Prostate gland (tissue), 2 donors: ENCODE data around the gene ATP7A. TPM values are rescaled to one million over a fixed set of nuclear protein-coding genes. Genes with fewer than 3 reads are reported as not detected.
"Not testable (repeated sequence)": the region's sequence is repeated elsewhere in the genome, so short reads cannot be mapped to it uniquely, and the experiment has no call there.

Experiments used
- DNase-seq: peaks from one replicate; pipeline ENCODE4 v3.0.0-alpha.2; 2019; ENCODE audit warnings: low spot score
- H3K27ac ChIP-seq, 2 donors: fragments of 200-600 bp; sonication (generic); 2 replicates each; pipeline ENCODE4 v1.5.1; 2017 to 2019
- H3K27me3 ChIP-seq: fragments of 200-600 bp; sonication (generic); replicated peaks from 2 replicates; pipeline ENCODE4 v1.5.1; 2019; ENCODE audit not compliant: insufficient read depth
- H3K36me3 ChIP-seq, 2 donors: fragments of 200-600 bp; sonication (generic); 1 replicate in 1 of 2; 2 replicates in 1 of 2; pipeline versions ENCODE4 v1.5.1 to v1.8.1; 2017 to 2019
- H3K4me1 ChIP-seq: fragments of 200-600 bp; sonication (generic); replicated peaks from 2 replicates; pipeline ENCODE4 v1.5.1; 2019
- H3K4me3 ChIP-seq, 2 donors: fragments of 200-600 bp; sonication (generic); 2 replicates each; pipeline ENCODE4 v1.5.1; 2017 to 2019
- H3K9me3 ChIP-seq: fragments of 200-600 bp; sonication (generic); 2 replicates; pipeline ENCODE4 v1.5.1; 2017
- POLR2A ChIP-seq: fragments of 450-650 bp; IDR thresholded peaks from one replicate; pipeline ENCODE4 v1.6.1; 2016; ENCODE audit warnings: antibody characterized with exemption, mild to moderate bottlenecking
- POLR2AphosphoS5 ChIP-seq: sonication (generic); formaldehyde crosslinking; IDR thresholded peaks from one replicate; pipeline ENCODE4 v1.6.1; 2017; ENCODE audit warnings: antibody characterized with exemption
- whole genome bisulfite sequencing: methylation state at CpG from one replicate; pipeline ENCODE4 v1.1.5; 2018; 5-methylcytosine and 5-hydroxymethylcytosine counted together
- intact Hi-C: fragments of 100-400 bp; cut with DNase I; formaldehyde crosslinking; loops from one replicate; pipeline ENCODE4 v1.14.2; 2022
- small RNA-seq, 2 donors: library from RNA; depleted of rRNA; stranded (forward); fragments of <200 nt; gene quantifications; one replicate each; pipeline ENCODE3, GENCODE V24; 2016
- total RNA-seq, 2 donors: library from RNA; depleted of rRNA; stranded (reverse); fragments of >200 nt; gene quantifications; one replicate each; pipeline ENCODE4 v1.1.0, GENCODE V29; 2016
- TF ChIP-seq, protein P1 (sequence below), 4 experiments: fragments of 200-600 bp in 2 of 4; fragments of 450-650 bp in 2 of 4; sonication (generic) in 2 of 4; IDR thresholded peaks; 1 replicate in 3 of 4; 2 replicates in 1 of 4; pipeline ENCODE4 v1.5.1; 2016 to 2019; ENCODE audit warnings: antibody characterized with exemption in 4 of 4, mild to moderate bottlenecking in 2 of 4, moderate library complexity in 2 of 4

ATP7A gene
- total RNA-seq, 2 donors from 2014 or later: 9.8 to 15.1 TPM

DNA sequence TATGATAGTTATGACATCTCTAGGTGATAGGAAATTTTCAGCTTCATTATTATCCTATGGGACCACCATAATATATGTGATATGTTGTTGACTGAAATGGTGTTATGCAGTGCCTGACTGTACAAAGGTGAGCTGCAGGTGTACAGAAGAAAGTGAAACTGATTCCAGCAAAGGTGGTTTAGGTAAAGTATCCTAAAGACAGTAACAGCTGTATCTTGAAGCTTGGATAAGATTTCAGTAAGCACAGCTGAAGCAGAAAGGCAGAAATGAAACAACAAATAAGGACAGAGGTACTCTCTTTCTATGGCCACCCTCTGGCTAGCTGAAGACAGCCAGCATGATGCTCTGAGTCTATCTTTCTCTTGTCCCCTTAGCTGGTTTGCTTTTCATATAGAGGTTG is 163.6 kb downstream of the ATP7A start:
- Histone ChIP-seq H3K4me1 (no peaks in the 10 kb centered on the region), H3K4me3 (no peak overlapping the region), H3K27me3 (no peaks in the 10 kb centered on the region), H3K9me3 (no peaks in the 10 kb centered on the region), H3K36me3 (no peaks in the 10 kb centered on the region), H3K27ac (no peak overlapping the region)
- TF ChIP-seq, protein P1, sequence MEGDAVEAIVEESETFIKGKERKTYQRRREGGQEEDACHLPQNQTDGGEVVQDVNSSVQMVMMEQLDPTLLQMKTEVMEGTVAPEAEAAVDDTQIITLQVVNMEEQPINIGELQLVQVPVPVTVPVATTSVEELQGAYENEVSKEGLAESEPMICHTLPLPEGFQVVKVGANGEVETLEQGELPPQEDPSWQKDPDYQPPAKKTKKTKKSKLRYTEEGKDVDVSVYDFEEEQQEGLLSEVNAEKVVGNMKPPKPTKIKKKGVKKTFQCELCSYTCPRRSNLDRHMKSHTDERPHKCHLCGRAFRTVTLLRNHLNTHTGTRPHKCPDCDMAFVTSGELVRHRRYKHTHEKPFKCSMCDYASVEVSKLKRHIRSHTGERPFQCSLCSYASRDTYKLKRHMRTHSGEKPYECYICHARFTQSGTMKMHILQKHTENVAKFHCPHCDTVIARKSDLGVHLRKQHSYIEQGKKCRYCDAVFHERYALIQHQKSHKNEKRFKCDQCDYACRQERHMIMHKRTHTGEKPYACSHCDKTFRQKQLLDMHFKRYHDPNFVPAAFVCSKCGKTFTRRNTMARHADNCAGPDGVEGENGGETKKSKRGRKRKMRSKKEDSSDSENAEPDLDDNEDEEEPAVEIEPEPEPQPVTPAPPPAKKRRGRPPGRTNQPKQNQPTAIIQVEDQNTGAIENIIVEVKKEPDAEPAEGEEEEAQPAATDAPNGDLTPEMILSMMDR (IDR thresholded peaks at IDR 0.05): no peak
- TF ChIP-seq POLR2AphosphoS5 (no peak), POLR2A (no peak)
- no peak for DNase-seq
- intact Hi-C loops: no loop called here

DNA sequence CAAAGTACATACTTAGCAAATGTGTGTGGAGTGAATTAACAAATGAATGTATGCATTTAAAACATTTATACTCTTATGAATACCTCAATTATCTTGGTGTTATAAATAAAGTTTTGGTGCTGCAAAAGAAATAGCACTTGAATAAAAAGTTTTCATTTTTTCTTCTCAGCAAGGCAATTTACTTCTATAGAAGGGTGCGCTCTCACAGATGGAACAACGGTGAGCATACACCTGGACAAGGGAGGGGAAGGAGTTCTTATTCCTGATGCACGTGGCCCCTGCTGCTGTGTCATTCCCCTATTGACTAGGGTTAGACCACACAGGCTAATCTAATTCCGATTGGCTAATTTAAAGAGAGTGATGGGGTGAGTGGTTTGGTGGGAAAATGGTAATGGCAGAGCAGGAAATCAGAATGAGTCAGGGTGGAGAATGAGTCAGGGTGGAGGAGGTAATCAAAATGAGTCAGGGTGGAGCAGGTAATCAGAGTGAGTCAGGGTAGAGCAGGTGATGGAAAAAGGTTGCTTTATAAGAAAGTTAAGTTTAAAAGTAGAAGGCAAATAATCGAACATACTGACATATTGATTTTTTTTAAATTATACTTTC is 165.4 kb downstream of the ATP7A start:
- no peaks in the 10 kb centered on the region for H3K4me1 ChIP-seq
- no peak for DNase-seq
- no peaks in the 10 kb centered on the region for H3K36me3 ChIP-seq
- no peaks in the 10 kb centered on the region for H3K9me3 ChIP-seq
- H3K4me3 ChIP-seq: no peak overlapping the region
- no peak overlapping the region for H3K27ac ChIP-seq
- no peaks in the 10 kb centered on the region for H3K27me3 ChIP-seq
- WGBS: 90% methylated on average over 5 of the region's 5 CpGs
- intact Hi-C loops: no loop called here
- no peak for TF ChIP-seq POLR2A

DNA sequence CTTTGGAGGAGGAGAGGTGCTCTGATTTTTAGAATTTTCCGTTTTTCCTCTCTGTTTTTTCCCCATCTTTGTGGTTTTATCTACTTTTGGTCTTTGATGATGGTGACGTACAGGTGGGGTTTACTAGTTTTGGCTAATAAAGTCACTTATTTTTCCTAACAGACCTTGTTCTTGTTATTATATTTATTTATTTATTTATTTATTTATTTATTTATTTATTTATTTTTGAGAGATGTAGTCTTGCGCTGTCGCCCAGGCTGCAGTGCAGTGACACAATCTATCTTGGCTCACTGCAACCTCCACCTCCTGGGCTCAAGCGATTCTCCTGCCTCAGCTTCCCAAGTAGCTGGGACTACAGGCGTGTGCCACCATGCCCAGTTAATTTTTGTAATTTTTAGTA is 170.9 kb downstream of the ATP7A start:
- H3K4me1 ChIP-seq, H3K4me3 ChIP-seq, H3K36me3 ChIP-seq, H3K9me3 ChIP-seq, intact Hi-C loops, DNase-seq, H3K27ac ChIP-seq, H3K27me3 ChIP-seq: not testable (repeated sequence)
- WGBS: 93% methylated on average over 6 of the region's 6 CpGs

DNA sequence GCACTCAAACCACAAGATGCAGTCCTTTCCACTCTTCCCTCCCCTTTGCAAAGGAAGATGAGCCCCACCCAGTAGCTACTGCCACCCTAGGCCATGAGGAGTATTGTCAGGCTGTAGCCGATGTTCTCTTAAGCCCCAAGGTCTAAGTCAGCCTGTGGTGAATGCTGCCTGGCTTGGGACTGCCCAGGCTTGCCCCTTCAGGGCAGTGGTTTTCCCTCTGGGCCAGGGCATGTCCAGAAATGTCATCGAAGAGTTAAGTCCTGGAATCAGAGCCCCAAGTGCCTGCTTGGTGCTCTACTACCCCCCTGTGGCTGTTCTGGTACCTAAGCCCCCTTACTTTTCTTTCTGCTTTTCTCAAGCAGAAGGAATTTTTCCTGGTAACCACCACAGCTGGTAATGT is 181.8 kb downstream of the ATP7A start:
- H3K4me3 ChIP-seq: no peak overlapping the region
- intact Hi-C loops: no loop called here
- no peaks in the 10 kb centered on the region for H3K9me3 ChIP-seq
- H3K36me3 ChIP-seq: no peaks in the 10 kb centered on the region
- no peak for DNase-seq
- WGBS: 15% methylated on average over 2 of the region's 2 CpGs
- H3K27ac ChIP-seq: no peak overlapping the region
- no peaks in the 10 kb centered on the region for H3K27me3 ChIP-seq
- no peaks in the 10 kb centered on the region for H3K4me1 ChIP-seq
- TF ChIP-seq POLR2A: no peak
- no peak for TF ChIP-seq POLR2AphosphoS5
- TF ChIP-seq, protein P1 (IDR thresholded peaks at IDR 0.05): no peak

DNA sequence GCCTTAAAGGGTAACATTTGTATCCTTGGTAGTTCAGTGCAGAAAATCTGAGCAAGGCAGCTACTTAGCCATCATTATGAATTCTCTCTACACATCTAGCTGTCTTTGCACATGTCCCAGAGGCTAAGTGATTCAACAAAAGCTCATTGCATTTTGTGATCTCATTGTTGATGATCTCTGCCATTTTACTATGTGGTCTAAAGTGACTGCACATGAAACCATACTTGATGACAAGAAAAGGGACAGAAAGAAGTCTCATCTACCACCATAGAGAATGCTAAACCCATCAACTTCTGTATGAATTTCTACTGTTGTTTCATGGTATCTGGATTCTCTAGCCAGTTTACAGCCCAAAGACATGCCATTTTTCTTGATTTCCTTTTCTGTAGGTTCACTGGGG is 187.6 kb downstream of the ATP7A start:
- Histone ChIP-seq H3K27ac (no peak overlapping the region), H3K9me3 (no peaks in the 10 kb centered on the region), H3K4me3 (no peak overlapping the region), H3K4me1 (no peaks in the 10 kb centered on the region), H3K27me3 (no peaks in the 10 kb centered on the region), H3K36me3 (no peaks in the 10 kb centered on the region)
- no peak for DNase-seq
- intact Hi-C loops: no loop called here
- TF ChIP-seq, protein P1 (IDR thresholded peaks at IDR 0.05): no peak
- TF ChIP-seq POLR2AphosphoS5 (no peak), POLR2A (no peak)

Small RNA genes within 50 kb of the gene (small RNA-seq; reads per million reads assigned to genes)
- gene RN7SL460P: 0 reads per million in 2 donors

Other genes starting within 250 kb of the ATP7A start
- gene ATRX, start 124.5 kb upstream of the ATP7A start, total RNA-seq: 100 to 1,000 TPM in 1 of 2 donors, 10 to 100 TPM in 1; 49.3 to 110 TPM
- 10 to 100 TPM; 37.1 to 79.4 TPM for gene MAGT1, start 15.3 kb upstream of the ATP7A start, total RNA-seq
- gene COX7B, start 11.2 kb upstream of the ATP7A start, total RNA-seq: 100 to 1,000 TPM; 203 to 374 TPM
- gene PGAM4, start 58.9 kb downstream of the ATP7A start, total RNA-seq: not detected
- 100 to 1,000 TPM; 120 to 146 TPM for gene PGK1, start 193.6 kb downstream of the ATP7A start, total RNA-seq
- 10 to 100 TPM; 27.0 to 37.4 TPM for gene TAF9B, start 229.0 kb downstream of the ATP7A start, total RNA-seq